ENCODE data around the gene CDH23. TPM values are rescaled to one million over a fixed set of nuclear protein-coding genes. Genes with fewer than 3 reads are reported as not detected.

The CDH23 gene
- total RNA-seq, 1 experiment from 2014 or later, result not detected

- Histone ChIP-seq H3K36me3 (ENCODE audit: low read depth, low read length) (no peaks in the 10 kb centered on the region), H3K27ac (ENCODE audit: low read length) (no peak overlapping the region), H3K9me2 (replicated peaks; ENCODE audit: low read length) (no peaks in the 10 kb centered on the region), H3K79me2 (ENCODE audit: low read length) (no peaks in the 10 kb centered on the region), H3K4me2 (ENCODE audit: low read length) (no peak overlapping the region), H3K4me1 (ENCODE audit: insufficient read depth, low read length) (no peaks in the 10 kb centered on the region; the same call in 1 of the 2 replicates), H3K27me3 (ENCODE audit: low read length) (no peaks in the 10 kb centered on the region), H3K9me3 (ENCODE audit: low read length) (no peaks in the 10 kb centered on the region), H4K20me1 (ENCODE audit: low read length) (no peaks in the 10 kb centered on the region), H3K4me3 (ENCODE audit: low read length) (no peak overlapping the region), H3K9ac (ENCODE audit: low read length) (no peak overlapping the region), H3F3A (ENCODE audit: low read length, unreplicated experiment) (no peaks in the 10 kb centered on the region), H2AFZ (ENCODE audit: low read length) (no peak overlapping the region)
- TF ChIP-seq EZH2phosphoT487 (IDR thresholded peaks at IDR 0.05; ENCODE audit: borderline replicate concordance, low read length) (no peak), EZH2 (IDR thresholded peaks at IDR 0.05; ENCODE audit: low read length, unreplicated experiment) (no peak), CTCF (conservative IDR thresholded peaks at IDR 0.05; ENCODE audit: low read depth, low read length) (no peak; the same call in 1 of the 2 replicates)
- no peak for ATAC-seq
- BruUV-seq (replicated peaks), result no TSS peak
- DNase-seq, result no peak
- intact Hi-C loops (cut with micrococcal nuclease), result no loop called here
- CTCF ChIA-PET, result no interaction called here
- POLR2A ChIA-PET (ENCODE audit: unreplicated experiment), result no interaction called here
These were observed 125.9 kb downstream of the CDH23 start for GRCh38 chr10:71522442-71523144.

- H3K9me2 ChIP-seq (replicated peaks; ENCODE audit: low read length), result no peaks in the 10 kb centered on the region
- CTCF ChIA-PET, result no interaction called here
- H3K4me3 ChIP-seq (ENCODE audit: low read length), result no peak overlapping the region
- intact Hi-C loops (cut with micrococcal nuclease), result no loop called here
- H3K4me1 ChIP-seq (ENCODE audit: insufficient read depth, low read length), result no peaks in the 10 kb centered on the region; the same call in 1 of the 2 replicates
- no peaks in the 10 kb centered on the region for H3K9me3 ChIP-seq (ENCODE audit: low read length)
- no peak overlapping the region for H3K4me2 ChIP-seq (ENCODE audit: low read length)
- no peaks in the 10 kb centered on the region for H3F3A ChIP-seq (ENCODE audit: low read length, unreplicated experiment)
- H3K36me3 ChIP-seq (ENCODE audit: low read depth, low read length), result no peaks in the 10 kb centered on the region
- no peaks in the 10 kb centered on the region for H3K79me2 ChIP-seq (ENCODE audit: low read length)
- POLR2A ChIA-PET (ENCODE audit: unreplicated experiment), result no interaction called here
- no peak for TF ChIP-seq EZH2phosphoT487 (IDR thresholded peaks at IDR 0.05; ENCODE audit: borderline replicate concordance, low read length)
- no peak for TF ChIP-seq EZH2 (IDR thresholded peaks at IDR 0.05; ENCODE audit: low read length, unreplicated experiment)
- TF ChIP-seq CTCF (conservative IDR thresholded peaks at IDR 0.05; ENCODE audit: low read depth, low read length), result no peak
- BruUV-seq (replicated peaks), result no TSS peak
- ATAC-seq (no peak), DNase-seq (no peak)
- H3K27me3 ChIP-seq (ENCODE audit: low read length), result no peaks in the 10 kb centered on the region
- no peak overlapping the region for H3K27ac ChIP-seq (ENCODE audit: low read length)
- no peaks in the 10 kb centered on the region for H4K20me1 ChIP-seq (ENCODE audit: low read length)
- no peak overlapping the region for H2AFZ ChIP-seq (ENCODE audit: low read length)
- H3K9ac ChIP-seq (ENCODE audit: low read length), result no peak overlapping the region
These were observed 127.0 kb downstream of the CDH23 start for GRCh38 chr10:71523756-71524155.

GRCh38 chr10:71525092-71525491, 128.4 kb downstream of the CDH23 start:
- H3K79me2 ChIP-seq (ENCODE audit: low read length), result no peaks in the 10 kb centered on the region
- BruUV-seq (replicated peaks), result no TSS peak
- no peak overlapping the region for H2AFZ ChIP-seq (ENCODE audit: low read length)
- no peaks in the 10 kb centered on the region; the same call in 1 of the 2 replicates for H3K4me1 ChIP-seq (ENCODE audit: insufficient read depth, low read length)
- ATAC-seq (no peak), DNase-seq (no peak)
- no peaks in the 10 kb centered on the region for H3K27me3 ChIP-seq (ENCODE audit: low read length)
- H3K36me3 ChIP-seq (ENCODE audit: low read depth, low read length), result no peaks in the 10 kb centered on the region
- H3K4me3 ChIP-seq (ENCODE audit: low read length), result no peak overlapping the region
- no peaks in the 10 kb centered on the region for H3K9me3 ChIP-seq (ENCODE audit: low read length)
- no peak overlapping the region for H3K27ac ChIP-seq (ENCODE audit: low read length)
- no peak overlapping the region for H3K9ac ChIP-seq (ENCODE audit: low read length)
- POLR2A ChIA-PET (ENCODE audit: unreplicated experiment), result no interaction called here
- H3F3A ChIP-seq (ENCODE audit: low read length, unreplicated experiment), result no peaks in the 10 kb centered on the region
- no peaks in the 10 kb centered on the region for H4K20me1 ChIP-seq (ENCODE audit: low read length)
- intact Hi-C loops (cut with micrococcal nuclease), result no loop called here
- CTCF ChIA-PET, result no interaction called here
- H3K9me2 ChIP-seq (replicated peaks; ENCODE audit: low read length), result no peaks in the 10 kb centered on the region
- TF ChIP-seq CTCF (conservative IDR thresholded peaks at IDR 0.05; ENCODE audit: low read depth, low read length) (no peak), EZH2 (IDR thresholded peaks at IDR 0.05; ENCODE audit: low read length, unreplicated experiment) (no peak), EZH2phosphoT487 (IDR thresholded peaks at IDR 0.05; ENCODE audit: borderline replicate concordance, low read length) (no peak)
- no peak overlapping the region for H3K4me2 ChIP-seq (ENCODE audit: low read length)
